Endothelial cell of umbilical vein (primary cell): ENCODE results near the gene NBEAL2.

ENCODE experiments used
- MAX ChIP-seq: IDR thresholded peaks from 2 replicates; pipeline ENCODE4 v1.6.1; 2011; ENCODE audit not compliant: insufficient read depth, insufficient read length
- POLR2A ChIP-seq: IDR thresholded peaks from 2 replicates; pipeline ENCODE4 v1.6.1; 2012; ENCODE audit warnings: low read depth, mild to moderate bottlenecking, control low read depth, low read length

GRCh38 chr3:46974421-46975171, 4.9 kb upstream of the NBEAL2 start:
- TF ChIP-seq POLR2A (no peak), MAX (no peak)
